HTERT RPE-1 (cell line): Measurements from ENCODE around the gene GPR157.
"Not testable (repeated sequence)": the region's sequence is repeated elsewhere in the genome, so short reads cannot be mapped to it uniquely, and the experiment has no call there.

Experiments used
- in situ Hi-C: fragments of 300-500 bp; cut with MboI; formaldehyde crosslinking; loops from 4 replicates; pipeline ENCODE4 v1.14.3; 2020; ENCODE audit warnings: low sequenced_read_pairs

The GPR157 gene

DNA sequence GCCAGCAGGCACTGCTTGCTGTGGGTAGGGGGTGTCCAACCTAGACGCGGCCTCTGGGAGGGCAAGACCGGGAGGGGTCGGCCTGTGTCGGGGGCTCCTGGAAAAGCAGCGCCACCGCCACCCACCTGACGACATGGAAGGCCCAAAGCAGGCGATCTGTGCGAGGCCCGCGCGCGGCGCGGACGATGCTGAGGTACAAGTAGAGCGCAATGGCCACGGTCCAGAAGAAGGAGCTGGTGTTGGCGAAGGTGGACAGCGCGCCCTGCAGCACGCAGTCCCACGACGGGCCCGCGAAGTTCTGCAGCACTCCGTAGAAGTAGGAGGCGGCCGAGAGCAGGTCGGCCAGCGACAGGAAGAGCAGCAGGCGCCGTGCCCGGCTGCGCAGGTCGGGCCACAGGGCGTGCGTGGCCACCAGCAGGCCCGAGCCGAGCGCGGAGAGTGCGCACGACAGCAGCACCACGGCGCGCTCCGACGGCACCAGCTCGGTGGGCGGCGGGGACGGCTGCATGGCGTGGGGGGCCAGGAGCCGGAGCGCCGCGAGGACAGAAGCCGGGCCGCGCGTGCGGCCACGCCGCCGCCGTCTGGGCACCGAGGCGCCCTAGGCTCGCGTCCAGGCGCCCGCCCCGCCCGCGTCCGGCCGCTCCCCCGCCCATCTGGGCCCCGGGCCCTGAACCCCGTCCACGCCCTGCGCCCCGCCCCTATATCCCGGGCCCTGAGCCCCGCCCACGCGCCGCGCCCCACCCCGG, at the start of gene GPR157:
Gene GPR157, minus strand, starts transcription at position 583 of the 746 bp plus-strand sequence. Its CDS starts 75 bp downstream, at position 508.
- in situ Hi-C loops, result no loop called here

GRCh38 chr1:9174762-9175161, 45.9 kb upstream of the GPR157 start:
- in situ Hi-C loops, result no loop called here

DNA sequence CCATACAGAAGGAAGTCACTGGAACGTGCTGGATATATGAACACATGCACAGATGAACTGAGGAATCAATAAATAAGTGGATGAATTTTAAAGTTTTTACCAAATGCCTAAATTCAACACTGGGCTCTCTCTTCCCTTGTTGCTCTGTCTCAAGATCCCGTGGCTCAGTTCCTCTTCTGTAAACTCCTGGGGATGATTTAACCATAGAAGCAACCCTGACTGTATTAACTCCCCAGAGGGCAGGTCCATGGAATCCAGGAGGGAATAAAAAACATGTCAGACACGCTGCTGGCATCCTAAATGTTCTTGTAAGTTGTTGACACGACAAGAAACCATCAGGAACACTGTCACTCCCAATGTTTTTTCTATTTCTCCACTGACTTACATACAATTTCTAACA, 45.3 kb upstream of the GPR157 start:
- in situ Hi-C loops, result no loop called here

- in situ Hi-C loops, result no loop called here
Observed at GRCh38 chr1:9169601-9170137, 40.8 kb upstream of the GPR157 start.

DNA sequence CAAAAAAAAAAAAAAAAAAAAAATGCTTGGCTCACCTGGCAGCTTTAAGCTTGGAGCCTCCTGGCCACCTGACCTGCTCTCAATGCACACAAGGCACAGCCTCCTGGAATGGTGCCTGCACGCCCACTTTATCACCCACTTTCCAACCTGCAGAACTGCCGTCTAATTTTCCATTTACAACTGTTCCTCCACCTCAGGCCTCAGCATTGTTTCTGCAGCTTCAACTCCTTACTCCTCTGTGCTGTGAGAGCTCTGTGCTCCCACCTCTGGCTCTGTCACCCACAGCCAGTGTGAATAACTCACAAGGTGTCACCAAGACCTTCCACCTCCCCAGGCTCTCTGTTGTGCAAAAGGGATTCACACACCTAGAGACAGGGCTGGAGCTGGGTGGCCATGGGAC, 38.7 kb upstream of the GPR157 start:
- in situ Hi-C loops, result no loop called here

- in situ Hi-C loops, result no loop called here
Observed at GRCh38 chr1:9166289-9167235, 37.7 kb upstream of the GPR157 start.

DNA sequence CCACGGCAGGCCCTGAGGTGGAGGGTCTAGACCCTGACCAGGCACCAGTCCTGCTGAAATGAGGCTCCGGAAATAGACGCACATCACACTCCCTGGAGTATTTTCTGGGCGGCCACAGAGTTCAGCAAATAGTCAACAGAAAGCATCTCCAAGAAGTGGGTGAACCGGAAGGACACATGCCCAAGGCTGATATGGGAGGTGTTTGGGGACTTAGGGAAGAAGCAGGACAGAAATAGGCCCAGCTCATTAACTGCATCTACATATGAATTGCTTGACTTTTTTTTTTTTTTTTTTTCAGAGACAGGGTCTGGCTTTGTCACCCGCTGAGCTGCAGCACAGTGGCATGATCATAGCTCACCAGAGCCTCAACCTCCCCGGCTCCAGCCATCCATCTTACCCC, 36.5 kb upstream of the GPR157 start:
- in situ Hi-C loops, result no loop called here

- in situ Hi-C loops, result no loop called here
Observed at GRCh38 chr1:9164919-9165318, 36.0 kb upstream of the GPR157 start.

DNA sequence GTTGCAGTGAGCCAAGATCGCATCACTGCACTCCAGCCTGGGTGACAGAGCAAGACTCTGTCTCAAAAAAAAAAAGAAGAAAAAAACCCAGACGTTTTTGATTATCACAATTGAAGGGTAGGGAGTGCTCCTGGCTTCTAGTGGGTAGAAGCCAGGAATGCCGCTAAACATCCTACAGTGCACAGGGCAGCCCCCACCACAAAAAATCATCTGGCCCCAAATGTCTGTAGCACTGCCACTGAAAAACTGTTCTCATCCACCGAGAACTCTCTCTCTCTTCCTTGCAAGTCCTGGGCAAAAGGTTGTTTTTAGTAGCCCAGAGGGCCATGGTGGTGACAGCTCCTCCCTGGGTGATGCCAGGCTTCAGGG, 35.6 kb upstream of the GPR157 start:
- in situ Hi-C loops, result no loop called here

DNA sequence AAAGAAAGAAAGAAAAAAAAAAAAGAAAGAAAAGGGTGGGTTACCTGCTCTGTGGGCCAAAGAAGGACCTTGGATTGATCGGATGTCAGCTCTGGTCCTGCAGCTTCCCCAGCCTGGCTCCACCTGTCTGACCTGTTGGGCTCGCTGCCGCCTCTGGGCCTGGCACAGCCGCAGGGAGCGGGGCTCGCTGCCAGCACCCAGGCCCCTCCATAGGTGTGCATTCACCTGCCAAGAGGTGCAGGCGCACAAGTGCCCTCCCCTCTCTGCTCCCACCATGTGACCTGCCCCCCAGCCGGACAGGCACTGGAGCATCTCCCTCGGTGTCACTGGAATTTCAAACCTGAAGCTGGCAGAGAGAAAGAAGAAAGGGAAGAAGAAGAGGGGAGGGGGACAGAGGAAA, 33.1 kb upstream of the GPR157 start:
- in situ Hi-C loops, result no loop called here

- in situ Hi-C loops, result no loop called here
Observed at GRCh38 chr1:9161342-9161741, 32.4 kb upstream of the GPR157 start.

DNA sequence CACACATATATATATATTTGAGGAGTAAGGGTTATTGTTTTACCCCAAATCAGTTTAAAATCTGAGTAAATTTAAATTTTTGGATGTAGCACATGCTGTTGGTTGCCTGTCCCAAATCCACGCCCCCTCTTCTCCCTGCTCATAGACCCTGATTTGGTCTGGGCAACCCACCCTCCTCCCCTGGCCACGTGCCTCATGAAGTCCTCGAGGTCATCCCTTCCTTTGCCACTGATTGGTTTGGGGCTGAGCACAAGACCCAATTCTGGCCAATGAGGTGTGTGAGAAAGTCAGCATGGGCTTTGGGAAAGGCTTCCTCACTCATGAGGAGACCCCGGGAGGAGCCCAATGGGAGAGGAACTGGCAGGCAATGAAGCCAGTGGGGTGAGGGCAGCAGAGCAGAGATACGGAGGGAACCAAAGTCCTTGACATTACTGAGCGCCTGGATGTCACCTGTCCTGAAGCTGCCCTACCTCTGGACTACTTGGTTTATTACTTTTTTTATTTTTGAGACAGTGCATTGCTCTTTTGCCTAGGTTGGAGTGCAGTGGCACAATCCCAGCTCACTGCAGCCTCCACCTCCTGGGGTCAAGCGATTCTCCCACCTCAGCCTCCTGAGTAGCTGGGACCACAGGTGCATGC, 31.3 kb upstream of the GPR157 start:
- in situ Hi-C loops, result no loop called here

DNA sequence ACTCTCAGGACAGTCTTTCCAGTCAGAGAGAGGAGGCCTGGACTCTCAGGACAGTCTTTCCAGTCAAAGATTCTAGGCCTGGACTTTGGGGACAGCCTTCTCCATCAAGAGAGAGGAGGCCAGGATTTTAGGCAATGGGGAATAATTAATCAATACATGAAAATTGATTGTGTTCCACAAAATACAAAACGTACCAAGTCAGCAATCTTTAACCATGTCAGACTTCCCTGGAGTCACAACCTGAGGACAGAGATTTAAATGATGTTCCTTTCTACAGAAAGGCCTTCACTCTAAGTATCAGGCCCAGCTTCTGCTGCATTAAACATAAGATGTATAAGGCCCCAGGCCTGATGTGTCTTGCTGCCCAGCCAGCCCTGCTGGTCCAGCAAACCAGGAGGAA, 27.0 kb upstream of the GPR157 start:
- in situ Hi-C loops, result no loop called here

GRCh38 chr1:9155405-9155804, 26.5 kb upstream of the GPR157 start:
- in situ Hi-C loops, result not testable (repeated sequence)

DNA sequence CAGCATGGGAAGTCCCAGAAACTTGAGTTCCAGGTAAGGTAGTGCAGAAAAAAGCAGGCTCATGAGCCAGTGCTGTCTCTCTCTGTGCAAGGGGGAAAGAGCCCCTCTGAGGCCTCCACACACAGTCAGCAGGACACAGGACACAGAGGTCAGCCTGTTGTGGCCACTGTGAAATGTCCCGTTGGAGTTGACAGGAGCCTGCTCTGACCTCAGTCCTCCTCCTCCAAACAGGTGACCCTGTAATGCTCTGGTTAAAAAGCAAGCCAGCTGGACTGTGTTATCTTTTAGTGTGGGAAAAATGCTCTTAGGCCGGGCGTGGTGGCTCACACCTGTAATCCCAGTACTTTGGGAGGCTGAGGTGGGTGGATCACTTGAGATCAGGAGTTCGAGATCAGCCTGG, 24.2 kb upstream of the GPR157 start:
- in situ Hi-C loops, result no loop called here

- in situ Hi-C loops, result no loop called here
Observed at GRCh38 chr1:9152535-9152934, 23.6 kb upstream of the GPR157 start.

GRCh38 chr1:9151328-9151860, 22.5 kb upstream of the GPR157 start:
- in situ Hi-C loops, result no loop called here

GRCh38 chr1:9150582-9151327, 21.9 kb upstream of the GPR157 start:
- in situ Hi-C loops, result no loop called here

GRCh38 chr1:9149837-9150581, 21.1 kb upstream of the GPR157 start:
- in situ Hi-C loops, result no loop called here

DNA sequence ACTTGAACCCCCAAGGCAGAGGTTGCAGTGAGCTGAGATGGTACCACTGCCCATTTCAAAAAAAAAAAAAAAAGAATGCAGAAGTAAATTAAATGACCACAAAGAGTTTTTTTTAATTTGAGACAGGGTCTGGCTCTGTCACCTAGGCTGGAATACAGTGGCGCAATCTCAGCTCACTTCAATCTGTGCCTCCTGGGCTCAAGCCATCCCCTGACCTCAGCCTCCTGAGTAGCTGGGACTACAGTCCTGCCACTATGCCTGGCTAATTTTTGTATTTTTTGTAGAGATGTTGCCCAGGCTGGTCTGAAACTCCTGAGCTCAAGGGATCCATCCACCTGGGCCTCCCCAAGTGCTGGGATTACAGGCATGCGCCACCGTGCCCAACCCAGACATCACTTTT, 20.2 kb upstream of the GPR157 start:
- in situ Hi-C loops, result no loop called here
